Measurements from ENCODE around the gene RHOT1. TPM values are rescaled to one million over a fixed set of nuclear protein-coding genes. Genes with fewer than 3 reads are reported as not detected.
"Not testable (repeated sequence)": the region's sequence is repeated elsewhere in the genome, so short reads cannot be mapped to it uniquely, and the experiment has no call there.

RHOT1 gene
- total and polyA plus RNA-seq, 9 donors, result 32.8 to 51.7 (median 39.1) TPM

GRCh38 chr17:32161029-32161428 lies 18.7 kb downstream of the RHOT1 start:
- intact Hi-C loops (cut with DNase I), result no loop called here
- H3K27me3 ChIP-seq, result no peaks in the 10 kb centered on the region
- H3K9me3 ChIP-seq, result no peaks in the 10 kb centered on the region
- 87 to 92% (median 89%) methylated on average over 8 of the region's 8 CpGs for WGBS, 3 donors
- no peaks in the 10 kb centered on the region for H3K4me1 ChIP-seq (ENCODE audit: insufficient read depth)
- no peak overlapping the region for H3K27ac ChIP-seq
- H3K4me3 ChIP-seq, result no peak overlapping the region
- H3K36me3 ChIP-seq, result no peaks in the 10 kb centered on the region
- DNase-seq, result no peak
- TF ChIP-seq CTCF (IDR thresholded peaks at IDR 0.05), result no peak
- TF ChIP-seq EP300 (IDR thresholded peaks at IDR 0.05), result no peak
- no peak for TF ChIP-seq POLR2A (IDR thresholded peaks at IDR 0.05)

- no peak for DNase-seq
- Histone ChIP-seq H3K4me1 (ENCODE audit: insufficient read depth) (no peaks in the 10 kb centered on the region), H3K27me3 (no peaks in the 10 kb centered on the region), H3K4me3 (no peak overlapping the region), H3K36me3 (no peaks in the 10 kb centered on the region), H3K27ac (no peak overlapping the region), H3K9me3 (no peaks in the 10 kb centered on the region)
- WGBS, 3 donors, result 64 to 72% (median 67%) methylated on average over 6 of the region's 6 CpGs
- intact Hi-C loops (cut with DNase I), result no loop called here
- TF ChIP-seq EP300 (IDR thresholded peaks at IDR 0.05), result no peak
- TF ChIP-seq CTCF (IDR thresholded peaks at IDR 0.05), result no peak
- no peak for TF ChIP-seq POLR2A (IDR thresholded peaks at IDR 0.05)
These were observed 19.4 kb downstream of the RHOT1 start for GRCh38 chr17:32161506-32162365.

- Histone ChIP-seq H3K36me3 (no peaks in the 10 kb centered on the region), H3K27me3 (no peaks in the 10 kb centered on the region), H3K27ac (no peak overlapping the region), H3K9me3 (peaks cover 0 to 9% of the 10 kb centered on the region in 2 donors), H3K4me3 (no peak overlapping the region), H3K4me1 (ENCODE audit: insufficient read depth) (no peaks in the 10 kb centered on the region)
- no peak for TF ChIP-seq POLR2A (IDR thresholded peaks at IDR 0.05)
- TF ChIP-seq CTCF (IDR thresholded peaks at IDR 0.05), result no peak
- no peak for TF ChIP-seq EP300 (IDR thresholded peaks at IDR 0.05)
- DNase-seq, result no peak
- intact Hi-C loops (cut with DNase I), result no loop called here
- WGBS, 3 donors, result 76 to 87% (median 77%) methylated on average over 3 of the region's 3 CpGs
These were observed 32.6 kb downstream of the RHOT1 start for GRCh38 chr17:32174889-32175288.

- intact Hi-C loops (cut with DNase I); H3K27ac ChIP-seq; H3K9me3 ChIP-seq; H3K4me1 ChIP-seq (ENCODE audit: insufficient read depth); H3K36me3 ChIP-seq; H3K27me3 ChIP-seq; H3K4me3 ChIP-seq; DNase-seq: not testable (repeated sequence)
- 97 to 99% (median 99%) methylated on average over 19 to 24 of the region's 24 CpGs for whole genome bisulfite sequencing, 3 donors
These were observed 36.4 kb downstream of the RHOT1 start for GRCh38 chr17:32178679-32179078.

- H3K36me3 ChIP-seq; DNase-seq; H3K4me1 ChIP-seq (ENCODE audit: insufficient read depth); H3K27me3 ChIP-seq; H3K27ac ChIP-seq; H3K4me3 ChIP-seq; H3K9me3 ChIP-seq; intact Hi-C loops (cut with DNase I): not testable (repeated sequence)
- 95 to 100% (median 99%) methylated on average over 15 to 23 of the region's 23 CpGs for WGBS, 3 donors
These were observed 36.8 kb downstream of the RHOT1 start for GRCh38 chr17:32179103-32179502.

GRCh38 chr17:32179526-32179925 lies 37.2 kb downstream of the RHOT1 start:
- H3K4me1 ChIP-seq (ENCODE audit: insufficient read depth); H3K9me3 ChIP-seq; H3K27me3 ChIP-seq; H3K36me3 ChIP-seq; intact Hi-C loops (cut with DNase I); DNase-seq; H3K27ac ChIP-seq; H3K4me3 ChIP-seq: not testable (repeated sequence)
- 81 to 98% (median 90%) methylated on average over 15 to 25 of the region's 25 CpGs for WGBS, 3 donors

GRCh38 chr17:32180262-32180661 lies 38.0 kb downstream of the RHOT1 start:
- intact Hi-C loops (cut with DNase I); H3K4me3 ChIP-seq; H3K27me3 ChIP-seq; DNase-seq; H3K36me3 ChIP-seq; H3K4me1 ChIP-seq (ENCODE audit: insufficient read depth); H3K27ac ChIP-seq; H3K9me3 ChIP-seq: not testable (repeated sequence)
- 36 to 57% (median 42%) methylated on average over 2 of the region's 2 CpGs for WGBS, 3 donors

Data from ovary (tissue), 9 donors.